K562 (cell line): ENCODE results near the gene CYP51A1. TPM values are rescaled to one million over a fixed set of nuclear protein-coding genes. Genes with fewer than 3 reads are reported as not detected.

Experiments used
- ADNP ChIP-seq: fragments of 200-800 bp; sonication (Bioruptor generic); IDR thresholded peaks from 2 replicates; pipeline ENCODE4 v1.6.1; 2016; ENCODE audit warnings: missing genetic modification characterization, missing compliant biosample characterization
- BHLHE40 ChIP-seq: IDR thresholded peaks from 2 replicates; pipeline ENCODE4 v1.6.1; 2011; ENCODE audit warnings: low read length, improper control_type of control experiment
- BRF1 ChIP-seq: IDR thresholded peaks from 3 replicates; pipeline ENCODE4 v1.6.1; 2011; ENCODE audit warnings: borderline replicate concordance, mild to moderate bottlenecking; ENCODE audit not compliant: insufficient read length; ENCODE audit errors: extremely low read depth
- HDAC6 ChIP-seq: IDR thresholded peaks from 2 replicates; pipeline ENCODE4 v1.6.1; 2012; ENCODE audit warnings: low read depth, mild to moderate bottlenecking, control low read depth, inconsistent platforms, low read length, moderate library complexity
- HIVEP1 ChIP-seq: fragments of 250-450 bp; sonication (Bioruptor Pico); IDR thresholded peaks from 2 replicates; pipeline ENCODE4 v1.4.0; 2020; ENCODE audit warnings: mild to moderate bottlenecking
- KLF6 ChIP-seq: fragments of 250-450 bp; sonication (Bioruptor Pico); IDR thresholded peaks from 2 replicates; pipeline ENCODE4 v1.4.0; 2020; ENCODE audit warnings: mild to moderate bottlenecking, moderate library complexity, borderline replicate concordance
- MECOM ChIP-seq: fragments of 250-450 bp; sonication (Bioruptor Pico); IDR thresholded peaks from 2 replicates; pipeline ENCODE4 v1.8.0; 2022; ENCODE audit warnings: inconsistent platforms
- NELFE ChIP-seq: IDR thresholded peaks from 2 replicates; pipeline ENCODE4 v1.6.1; 2011; ENCODE audit warnings: mild to moderate bottlenecking; ENCODE audit not compliant: insufficient read depth, insufficient read length
- NONO ChIP-seq, 2 experiments: fragments of 200-400 bp in 1 of 2; fragments of 450-650 bp in 1 of 2; formaldehyde crosslinking in 1 of 2; IDR thresholded peaks; 2 replicates each; pipeline ENCODE4 v1.6.1; 2017; ENCODE audit warnings: low read depth in 2 of 2, mild to moderate bottlenecking in 2 of 2, moderate library complexity in 2 of 2, low read length in 1 of 2
- POLR2AphosphoS5 ChIP-seq: IDR thresholded peaks from 2 replicates; pipeline ENCODE4 v1.6.1; 2011; ENCODE audit warnings: mild to moderate bottlenecking, low read depth, low read length, moderate library complexity; ENCODE audit not compliant: control insufficient read depth, insufficient read depth
- SMAD2 ChIP-seq: fragments of 150-350 bp; IDR thresholded peaks from 2 replicates; pipeline ENCODE4 v1.6.1; 2014; ENCODE audit warnings: low read depth, mild to moderate bottlenecking, low read length
- THAP7 ChIP-seq: fragments of 250-450 bp; sonication (Bioruptor Pico); IDR thresholded peaks from 2 replicates; pipeline ENCODE4 v1.5.0; 2021
- XRCC5 ChIP-seq: fragments of 200-400 bp; formaldehyde crosslinking; IDR thresholded peaks from 2 replicates; pipeline ENCODE4 v1.6.1; 2017; ENCODE audit warnings: low read depth, mild to moderate bottlenecking, low read length
- ZBTB11 ChIP-seq, 3 experiments: fragments of 200-800 bp in 1 of 3; fragments of 250-450 bp in 1 of 3; fragments of 450-650 bp in 1 of 3; sonication (Bioruptor Pico) in 1 of 3; sonication (Bioruptor generic) in 1 of 3; formaldehyde crosslinking in 1 of 3; IDR thresholded peaks; 2 replicates each; pipeline versions ENCODE4 v1.6.1 to v1.8.0; 2016 to 2022; ENCODE audit warnings: mild to moderate bottlenecking in 2 of 3, missing genetic modification characterization in 2 of 3, missing compliant biosample characterization in 1 of 3, moderate library complexity in 1 of 3
- ZNF41 ChIP-seq: fragments of 250-450 bp; sonication (Bioruptor Pico); conservative IDR thresholded peaks from 2 replicates; pipeline ENCODE4 v1.4.0; 2020; ENCODE audit warnings: mild to moderate bottlenecking
- ZNF507 ChIP-seq: conservative IDR thresholded peaks from 2 replicates; pipeline ENCODE4 v1.6.1; 2017; ENCODE audit warnings: missing genetic modification characterization, missing compliant biosample characterization
- ZSCAN32 ChIP-seq: fragments of 450-650 bp; formaldehyde crosslinking; IDR thresholded peaks from 2 replicates; pipeline ENCODE4 v1.4.0; 2020; ENCODE audit warnings: mild to moderate bottlenecking, moderate library complexity
- polyA plus RNA-seq, 8 experiments: library from polyadenylated mRNA; depleted of rRNA in 4 of 8; stranded (reverse) in 5 of 8; unstranded in 3 of 8; fragments of >200 nt; fragmentation: Nextera tagmentation in 2 of 8; fragmentation: Illumina TruSeq in 1 of 8; extraction: Ambion mirVana in 2 of 8; extraction: Trizol in 1 of 8; gene quantifications; 2 replicates each; pipeline versions ENCODE4 v1.2.1 to v1.2.3, GENCODE V29; 2011 to 2014; ENCODE audit warnings: inconsistent platforms in 1 of 8, missing spikeins in 1 of 8
- total RNA-seq, 7 experiments: library from RNA; depleted of rRNA in 6 of 7; stranded (reverse); fragments of >200 nt in 6 of 7; fragmentation: Illumina TruSeq in 2 of 7; extraction: Trizol in 2 of 7; gene quantifications; 2 replicates each; pipeline versions ENCODE4 v1.2.1 to v1.2.3, GENCODE V29; 2011 to 2021; ENCODE audit warnings: low replicate concordance in 1 of 7
- TF ChIP-seq, protein P1 (sequence below): sonication (generic); formaldehyde crosslinking; IDR thresholded peaks from 2 replicates; pipeline ENCODE4 v1.8.0; 2022; ENCODE audit warnings: missing genetic modification reagents, mild to moderate bottlenecking, borderline replicate concordance
- TF ChIP-seq, protein P2 (sequence below), 3 experiments: fragments of 200-800 bp in 1 of 3; sonication (Bioruptor generic) in 1 of 3; sonication (generic) in 1 of 3; formaldehyde crosslinking in 1 of 3; IDR thresholded peaks; 2 replicates each; pipeline versions ENCODE4 v1.6.1 to v1.8.0; 2016 to 2022; ENCODE audit warnings: mild to moderate bottlenecking in 2 of 3, missing compliant biosample characterization in 2 of 3, missing genetic modification characterization in 2 of 3, missing genetic modification reagents in 1 of 3

Gene CYP51A1
- total and polyA plus RNA-seq, 9 of the 15 experiments (the other 6 are each of a cell fraction or from before 2014, with no cell fraction given): 35.4 to 151 (median 80.3) TPM

GRCh38 chr7:92134271-92135051 is at the start of gene CYP51A1 (continued):
- TF ChIP-seq, protein P1, sequence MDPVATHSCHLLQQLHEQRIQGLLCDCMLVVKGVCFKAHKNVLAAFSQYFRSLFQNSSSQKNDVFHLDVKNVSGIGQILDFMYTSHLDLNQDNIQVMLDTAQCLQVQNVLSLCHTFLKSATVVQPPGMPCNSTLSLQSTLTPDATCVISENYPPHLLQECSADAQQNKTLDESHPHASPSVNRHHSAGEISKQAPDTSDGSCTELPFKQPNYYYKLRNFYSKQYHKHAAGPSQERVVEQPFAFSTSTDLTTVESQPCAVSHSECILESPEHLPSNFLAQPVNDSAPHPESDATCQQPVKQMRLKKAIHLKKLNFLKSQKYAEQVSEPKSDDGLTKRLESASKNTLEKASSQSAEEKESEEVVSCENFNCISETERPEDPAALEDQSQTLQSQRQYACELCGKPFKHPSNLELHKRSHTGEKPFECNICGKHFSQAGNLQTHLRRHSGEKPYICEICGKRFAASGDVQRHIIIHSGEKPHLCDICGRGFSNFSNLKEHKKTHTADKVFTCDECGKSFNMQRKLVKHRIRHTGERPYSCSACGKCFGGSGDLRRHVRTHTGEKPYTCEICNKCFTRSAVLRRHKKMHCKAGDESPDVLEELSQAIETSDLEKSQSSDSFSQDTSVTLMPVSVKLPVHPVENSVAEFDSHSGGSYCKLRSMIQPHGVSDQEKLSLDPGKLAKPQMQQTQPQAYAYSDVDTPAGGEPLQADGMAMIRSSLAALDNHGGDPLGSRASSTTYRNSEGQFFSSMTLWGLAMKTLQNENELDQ (CRISPR knock-in tag): no peak
- TF ChIP-seq, protein P2, sequence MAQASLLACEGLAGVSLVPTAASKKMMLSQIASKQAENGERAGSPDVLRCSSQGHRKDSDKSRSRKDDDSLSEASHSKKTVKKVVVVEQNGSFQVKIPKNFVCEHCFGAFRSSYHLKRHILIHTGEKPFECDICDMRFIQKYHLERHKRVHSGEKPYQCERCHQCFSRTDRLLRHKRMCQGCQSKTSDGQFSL (CRISPR knock-in tag; IDR thresholded peaks at IDR 0.05): no peak; the same call in 1 of the 2 replicates
- TF ChIP-seq, protein P2 (tag; IDR thresholded peaks at IDR 0.05): no peak
- peak; percentile 17; the same call in 1 of the 2 replicates for TF ChIP-seq BHLHE40
- TF ChIP-seq KLF6 (CRISPR knock-in tag): peak; percentile 39; the same call in 1 of the 2 replicates
- no peak for TF ChIP-seq ZNF41 (CRISPR knock-in tag)
- no peak for TF ChIP-seq MECOM (CRISPR knock-in tag)
- TF ChIP-seq NONO (IDR thresholded peaks at IDR 0.05; ENCODE audit: low read depth in 2 of 2, low read length in 1 of 2): peak; percentile 70 to 75
- TF ChIP-seq BRF1: no peak
- no peak for TF ChIP-seq ZSCAN32 (CRISPR knock-in tag)
- TF ChIP-seq HDAC6: no peak
- no peak for TF ChIP-seq ADNP (tag)
- peak; percentile 79 for TF ChIP-seq POLR2AphosphoS5
- TF ChIP-seq XRCC5: peak; percentile 83
- TF ChIP-seq THAP7 (CRISPR knock-in tag): peak; percentile 21; the same call in 1 of the 2 replicates
- peak in 2 of 3 experiments; percentile 27 to 45; a peak in 1 of 6 replicates for TF ChIP-seq ZBTB11 (CRISPR knock-in tag; IDR thresholded peaks at IDR 0.05)
- no peak for TF ChIP-seq NELFE
- TF ChIP-seq ZNF507 (tag): no peak
- no peak for TF ChIP-seq HIVEP1 (CRISPR knock-in tag)
- no peak for TF ChIP-seq SMAD2
